Measurements from ENCODE around the gene SAPCD1. TPM values are rescaled to one million over a fixed set of nuclear protein-coding genes. Genes with fewer than 3 reads are reported as not detected.

The SAPCD1 gene
- total and polyA plus RNA-seq, 2 donors (not counting 3 experiments of a cell fraction or from before 2014, with no cell fraction given): 1.6 to 11.7 TPM

DNA sequence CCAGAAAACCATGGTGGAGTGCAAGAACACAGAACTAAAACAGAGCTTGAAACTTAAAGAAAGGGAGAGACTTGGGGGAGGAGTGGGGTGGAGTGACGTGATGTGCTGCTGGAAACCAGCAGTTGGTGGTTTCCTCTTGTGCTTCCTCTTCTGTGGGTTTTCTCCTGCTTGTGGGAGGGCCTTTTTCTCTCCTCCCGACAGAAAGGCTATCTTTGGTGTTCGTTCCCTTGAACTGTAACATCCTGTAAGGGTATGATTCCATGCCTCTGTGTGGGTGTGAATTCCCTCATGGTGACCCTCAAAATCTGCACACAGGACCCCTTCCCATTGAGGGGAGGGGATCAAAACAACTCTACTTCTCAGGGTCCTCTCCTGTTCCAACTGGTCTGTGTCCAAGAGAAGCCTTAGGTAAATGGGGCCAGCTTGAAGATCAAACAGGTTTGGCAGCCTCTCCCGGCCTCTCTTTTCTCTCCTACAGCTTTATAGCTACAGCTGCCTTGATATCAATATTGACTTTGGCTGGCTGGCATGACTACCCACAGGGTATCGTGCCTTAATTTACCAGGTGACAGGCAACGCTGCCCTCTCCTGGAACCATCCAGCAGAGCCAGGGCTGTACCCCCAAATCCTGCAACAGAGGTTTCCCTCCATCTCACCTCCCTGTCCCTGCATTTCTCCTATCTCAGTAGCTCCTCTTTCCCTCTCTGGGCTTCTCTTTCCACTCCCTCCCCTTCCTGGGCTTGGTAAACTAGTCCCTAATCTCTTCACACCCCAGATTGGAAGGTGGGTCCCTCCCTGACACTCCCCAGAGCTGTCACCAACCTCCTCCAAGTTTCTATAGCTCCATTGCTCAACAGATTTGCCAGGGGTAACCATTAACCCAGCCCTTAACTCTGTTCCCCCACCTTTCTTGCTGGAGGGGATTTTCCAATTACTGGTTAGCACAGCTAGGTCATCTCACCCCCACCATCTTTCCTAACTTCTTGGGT is 24.2 kb upstream of the SAPCD1 start:
- BruUV-seq (replicated peaks): TSS peak; percentile 28
- DNase-seq (ENCODE audit: low read depth, low spot score): peak; percentile 90
- CTCF ChIA-PET: interaction anchor here (0.6 to 6.0 kb wide), 18 partner anchors 8 to 92 kb away, joined by 3 to 55 read pairs (median 4); partner anchors contain the start of genes BAG6, DDAH2, HSPA1B and LY6G5C
- dilution Hi-C loops (cut with MboI; ENCODE audit: extremely low pct_ligation_motif_present, low sequenced_read_pairs) (no loop called here), intact Hi-C loops (cut with micrococcal nuclease) (loop anchor here (1.0 to 10.0 kb wide), 7 partner anchors 8 to 193 kb away; partner anchors contain the start of genes ABHD16A, ATP6V1G2, BAG6 and C6orf47)
- peaks cover 0 to 9% of the 10 kb centered on the region in 2 experiments for H3K36me3 ChIP-seq (ENCODE audit: control insufficient read depth in 2 of 2, extremely low read depth in 1 of 2, insufficient read depth in 2 of 2, low read length in 2 of 2)
- H4K20me1 ChIP-seq (replicated peaks; ENCODE audit: control insufficient read depth, extremely low read depth, insufficient read depth, low read length): no peaks in the 10 kb centered on the region
- H3K79me2 ChIP-seq (ENCODE audit: control insufficient read depth, insufficient read depth, low read length): peaks cover 39% of the 10 kb centered on the region
- H3K4me2 ChIP-seq (ENCODE audit: insufficient read depth, low read length): peak overlapping the region; percentile 93
- TF ChIP-seq CTCF (IDR thresholded peaks at IDR 0.05; ENCODE audit: extremely low read depth in 1 of 2, insufficient read depth in 1 of 2, low read depth in 1 of 2, low read length in 2 of 2) (peak in 1 of 2 donors; percentile 26), FOS (IDR thresholded peaks at IDR 0.05; ENCODE audit: borderline replicate concordance, insufficient read depth, low read length) (no peak), POLR2A (IDR thresholded peaks at IDR 0.05; ENCODE audit: low read depth, low read length) (peak; percentile 75), POLR2AphosphoS5 (IDR thresholded peaks at IDR 0.05; ENCODE audit: insufficient read depth, low read depth, low read length) (peak; percentile 82), EZH2 (IDR thresholded peaks at IDR 0.05; ENCODE audit: borderline replicate concordance, low read depth, low read length, severe bottlenecking) (no peak)
- H3K9ac ChIP-seq (replicated peaks; ENCODE audit: extremely low read depth, insufficient read depth, low read length): peak overlapping the region; percentile 80
- H3K9me1 ChIP-seq (replicated peaks; ENCODE audit: control insufficient read depth, extremely low read depth, insufficient read depth, low read length): no peaks in the 10 kb centered on the region
- peak overlapping the region in 1 of 3 experiments; percentile 56 for H3K4me3 ChIP-seq (replicated peaks in 1 of 3; ENCODE audit: insufficient read depth in 1 of 3, low read depth in 1 of 3, low read length in 3 of 3)
- peaks cover 40% of the 10 kb centered on the region for H3K4me1 ChIP-seq (ENCODE audit: control insufficient read depth, extremely low read depth, insufficient read depth, low read length)
- peak overlapping the region; percentile 94 for H3K27ac ChIP-seq (ENCODE audit: insufficient read depth, low read depth, low read length)
- POLR2A ChIA-PET: interaction anchor here (0.6 to 3.2 kb wide), 4 partner anchors 55 to 89 kb away, joined by 3 to 19 read pairs (median 9); partner anchors contain the start of genes HSPA1A, HSPA1B and HSPA1L
- peak; percentile 96 for FAIRE-seq
- H2AFZ ChIP-seq (ENCODE audit: low read depth, low read length): no peak overlapping the region
- no peaks in the 10 kb centered on the region for H3K9me3 ChIP-seq (replicated peaks; ENCODE audit: control insufficient read depth, insufficient read depth, low read length)
- H3K27me3 ChIP-seq (ENCODE audit: control insufficient read depth in 2 of 2, insufficient read depth in 2 of 2, low read length in 2 of 2): no peaks in the 10 kb centered on the region

Data from endothelial cell of umbilical vein (primary cell).